K562 (cell line): ENCODE data around the gene GEMIN2. TPM values are rescaled to one million over a fixed set of nuclear protein-coding genes. Genes with fewer than 3 reads are reported as not detected.

Experiments
- ATAC-seq: fragments of 200-7000 bp; cut with Tn5 transposase; 3 replicates; pipeline ENCODE4 v1.9.1; 2020; ENCODE audit warnings: moderate library complexity
- BruUV-seq: library from RNA; stranded (reverse); fragments of 400-500 nt; replicated peaks from 2 replicates; lab custom pipeline; 2021; lab: Mats Ljungman, UMichigan
- CTCF ChIA-PET: fragments of 300-600 bp; formaldehyde crosslinking; extraction: SDS; loops from one replicate; lab custom pipeline; 2021; ENCODE audit warnings: low intra/inter-chr PET ratio; lab: Yijun Ruan, JAX
- POLR2A ChIA-PET: fragments of 300-600, 350-650 bp; sonication (Branson Sonifier 250); formaldehyde crosslinking; extraction: SDS; loops from one replicate; lab custom pipeline; 2021; ENCODE audit warnings: antibody characterized with exemption, inconsistent platforms; lab: Yijun Ruan, JAX
- DNase-seq, 4 experiments: peaks; one replicate each; pipeline versions ENCODE4 v3.0.0 to v3.0.0-alpha.2; 2011 to 2018; ENCODE audit warnings: low spot score in 3 of 4, mixed read lengths in 3 of 4; ENCODE audit errors: extremely low read depth in 1 of 4
- FAIRE-seq: peaks from 2 replicates; lab custom pipeline; 2011; peaks lifted over from hg19 to GRCh38; lab: Jason Lieb, UNC
- H2AFZ ChIP-seq: 2 replicates; pipeline ENCODE4 v1.6.0; 2011; ENCODE audit warnings: low read depth, low read length, control low read depth, inconsistent platforms
- H3K27ac ChIP-seq: fragments of 200-600 bp; 3 replicates; pipeline ENCODE4 v1.8.0; 2011; ENCODE audit warnings: low read depth, mild to moderate bottlenecking, control low read depth, inconsistent platforms, low read length, moderate library complexity, mixed read lengths; ENCODE audit errors: extremely low read depth
- H3K27me3 ChIP-seq, 2 experiments: fragments of 300-600 bp in 1 of 2; 2 replicates in 1 of 2; 3 replicates in 1 of 2; pipeline versions ENCODE4 v1.6.0 to v1.8.0; 2011; ENCODE audit warnings: inconsistent platforms in 2 of 2, low read length in 2 of 2, mild to moderate bottlenecking in 1 of 2, mixed read lengths in 1 of 2, moderate library complexity in 1 of 2; ENCODE audit not compliant: control insufficient read depth in 2 of 2, insufficient read depth in 2 of 2
- H3K36me3 ChIP-seq: fragments of 300-600 bp; 3 replicates; pipeline ENCODE4 v1.8.0; 2011; ENCODE audit warnings: mild to moderate bottlenecking, low read length, inconsistent platforms; ENCODE audit not compliant: control insufficient read depth, insufficient read depth
- H3K4me1 ChIP-seq, 2 experiments: fragments of 200-600 bp in 1 of 2; replicated peaks in 1 of 2; 2 replicates in 1 of 2; 3 replicates in 1 of 2; pipeline versions ENCODE4 v1.5.1 to v1.8.0; 2011; ENCODE audit warnings: inconsistent platforms in 2 of 2, low read length in 2 of 2, mild to moderate bottlenecking in 1 of 2, mixed read lengths in 1 of 2, moderate library complexity in 1 of 2; ENCODE audit not compliant: control insufficient read depth in 2 of 2, insufficient read depth in 2 of 2
- H3K4me2 ChIP-seq: 2 replicates; pipeline ENCODE4 v1.6.1; 2011; ENCODE audit warnings: low read length, control low read depth, inconsistent platforms, mixed read lengths; ENCODE audit not compliant: insufficient read depth
- H3K4me3 ChIP-seq: fragments of 200-600 bp; sonication (generic), shearing (Covaris generic); 2 replicates; pipeline ENCODE4 v1.5.1; 2016; ENCODE audit warnings: control low read depth, inconsistent platforms
- H3K79me2 ChIP-seq: fragments of 200-600 bp; 3 replicates; pipeline ENCODE4 v1.8.0; 2011; ENCODE audit warnings: low read length, inconsistent platforms; ENCODE audit not compliant: control insufficient read depth, insufficient read depth
- H3K9ac ChIP-seq, 2 experiments: 2 replicates each; pipeline versions ENCODE4 v1.6.0 to v1.6.1; 2011; ENCODE audit warnings: low read depth in 2 of 2, low read length in 2 of 2, control low read depth in 1 of 2, inconsistent platforms in 1 of 2, mild to moderate bottlenecking in 1 of 2, mixed read lengths in 1 of 2; ENCODE audit not compliant: insufficient read depth in 1 of 2
- H3K9me1 ChIP-seq: one replicate; pipeline ENCODE4 v1.6.0; 2011; ENCODE audit warnings: inconsistent platforms, mild to moderate bottlenecking, low read length, moderate library complexity; ENCODE audit not compliant: control insufficient read depth, insufficient read depth
- H3K9me3 ChIP-seq: replicated peaks from 2 replicates; pipeline ENCODE4 v1.5.1; 2011; ENCODE audit warnings: low read depth, low read length, inconsistent platforms; ENCODE audit not compliant: control insufficient read depth, insufficient read depth
- H4K20me1 ChIP-seq: replicated peaks from 2 replicates; pipeline ENCODE4 v1.6.1; 2011; ENCODE audit warnings: low read length, inconsistent platforms, mixed read lengths; ENCODE audit not compliant: control insufficient read depth, insufficient read depth
- E2F3 ChIP-seq: fragments of 250-450 bp; sonication (Bioruptor Pico); IDR thresholded peaks from 2 replicates; pipeline ENCODE4 v1.4.0; 2020; ENCODE audit warnings: mild to moderate bottlenecking
- MBD2 ChIP-seq: sonication (generic); IDR thresholded peaks from 2 replicates; pipeline ENCODE4 v1.6.1; 2016; ENCODE audit warnings: low read depth, borderline replicate concordance
- MEF2D ChIP-seq: conservative IDR thresholded peaks from 2 replicates; pipeline ENCODE4 v1.6.1; 2016; ENCODE audit warnings: low read depth, missing genetic modification characterization, missing compliant biosample characterization
- NR3C1 ChIP-seq: sonication (generic); formaldehyde crosslinking; IDR thresholded peaks from 2 replicates; pipeline ENCODE4 v1.8.1; 2022; ENCODE audit warnings: missing genetic modification reagents
- WGBS: fragments of 100-300 bp; shearing (Covaris generic); methylation state at CpG from one replicate; pipeline ENCODE4 v1.1.6; 2016; ENCODE audit warnings: low coverage, mixed read lengths; ENCODE audit not compliant: insufficient coverage; ENCODE audit errors: missing lambda C conversion rate; 5-methylcytosine and 5-hydroxymethylcytosine counted together
- in situ Hi-C: fragments of 300-500 bp; cut with MboI; formaldehyde crosslinking; loops from 4 replicates; pipeline ENCODE4 v1.15.0; 2018; ENCODE audit warnings: inconsistent platforms, mixed read lengths
- intact Hi-C: fragments of 100-400 bp; cut with micrococcal nuclease; formaldehyde crosslinking; loops from 2 replicates; pipeline ENCODE4 v1.14.2; 2022
- polyA plus RNA-seq, 8 experiments: library from polyadenylated mRNA; depleted of rRNA in 4 of 8; stranded (reverse) in 5 of 8; unstranded in 3 of 8; fragments of >200 nt; fragmentation: Nextera tagmentation in 2 of 8; fragmentation: Illumina TruSeq in 1 of 8; extraction: Ambion mirVana in 2 of 8; extraction: Trizol in 1 of 8; gene quantifications; 2 replicates each; pipeline versions ENCODE4 v1.2.1 to v1.2.3, GENCODE V29; 2011 to 2014; ENCODE audit warnings: inconsistent platforms in 1 of 8, missing spikeins in 1 of 8
- total RNA-seq, 7 experiments: library from RNA; depleted of rRNA in 6 of 7; stranded (reverse); fragments of >200 nt in 6 of 7; fragmentation: Illumina TruSeq in 2 of 7; extraction: Trizol in 2 of 7; gene quantifications; 2 replicates each; pipeline versions ENCODE4 v1.2.1 to v1.2.3, GENCODE V29; 2011 to 2021; ENCODE audit warnings: low replicate concordance in 1 of 7

GEMIN2 gene
- total and polyA plus RNA-seq, 9 of the 15 experiments (the other 6 are each of a cell fraction or from before 2014, with no cell fraction given) = 23.0 to 87.6 (median 45.5) TPM

GRCh38 chr14:39145266-39145966 is 31.3 kb downstream of the GEMIN2 start (continued):
- TF ChIP-seq MBD2 = no peak

DNA sequence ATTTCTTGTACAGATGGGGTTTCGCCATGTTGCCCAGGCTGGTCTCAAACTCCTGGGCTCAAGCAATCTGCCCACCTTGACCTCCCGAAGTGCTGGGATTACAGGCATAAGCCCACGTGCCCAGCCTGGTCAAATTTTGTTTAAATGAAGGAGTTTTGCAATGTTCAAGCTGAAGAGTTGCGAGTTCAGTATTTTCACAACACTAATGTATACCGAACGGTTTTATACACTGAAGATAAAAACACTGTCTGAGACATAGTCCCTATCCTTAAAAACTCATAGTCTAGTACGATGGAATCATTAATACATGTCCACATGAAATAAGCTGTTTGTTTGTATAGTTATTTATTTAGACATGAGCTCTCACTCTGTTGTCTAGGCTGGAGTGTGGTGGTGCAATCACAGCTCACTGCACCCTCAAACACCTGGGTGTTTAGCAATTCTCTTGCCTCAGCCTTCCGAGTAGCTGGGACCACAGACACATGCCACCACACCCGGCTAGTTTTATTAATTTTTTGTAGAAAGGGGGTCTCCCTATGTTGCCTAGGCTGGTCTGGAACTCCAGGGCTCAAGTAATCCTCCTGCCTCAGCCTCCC is 40.6 kb downstream of the GEMIN2 start:
- H2AFZ ChIP-seq = no peak overlapping the region
- H3K79me2 ChIP-seq = no peaks in the 10 kb centered on the region
- in situ Hi-C loops (no loop called here), intact Hi-C loops (no loop called here)
- 91% methylated on average over 9 of the region's 9 CpGs for WGBS
- H3K4me3 ChIP-seq = no peak overlapping the region
- H3K27ac ChIP-seq = no peak overlapping the region
- no peak overlapping the region for H3K4me2 ChIP-seq
- FAIRE-seq = no peak
- no peak overlapping the region for H3K9ac ChIP-seq
- H3K9me3 ChIP-seq = no peaks in the 10 kb centered on the region
- DNase-seq = no peak
- ATAC-seq = no peak
- TF ChIP-seq NR3C1 (CRISPR knock-in tag) = no peak
- TF ChIP-seq E2F3 (CRISPR knock-in tag) = no peak
- TF ChIP-seq MEF2D (tag) = no peak
- H3K9me1 ChIP-seq = no peaks in the 10 kb centered on the region
- H3K36me3 ChIP-seq = peaks cover 41% of the 10 kb centered on the region
- no TSS peak for BruUV-seq
- ChIA-PET POLR2A (interaction anchor here (1.0 to 1.9 kb wide), 3 partner anchors 9 to 52 kb away, joined by 3 to 6 read pairs (median 3); partner anchors contain the start of gene SEC23A), CTCF (no interaction called here)
- no peaks in the 10 kb centered on the region for H4K20me1 ChIP-seq
- no peaks in the 10 kb centered on the region for H3K27me3 ChIP-seq
- H3K4me1 ChIP-seq = no peaks in the 10 kb centered on the region
